GM12873 (cell line): ENCODE data around the gene PPP1R16B.

Source experiments
- TF ChIP-seq, protein P1 (sequence below): IDR thresholded peaks from 2 replicates; pipeline ENCODE4 v1.5.1; 2012; ENCODE audit warnings: low read depth, mild to moderate bottlenecking, moderate library complexity, low read length, control low read depth; ENCODE audit not compliant: insufficient read depth; ENCODE audit errors: missing control alignments

The PPP1R16B gene

GRCh38 chr20:38968090-38968489, 162.6 kb downstream of the PPP1R16B start:
- TF ChIP-seq, protein P1, sequence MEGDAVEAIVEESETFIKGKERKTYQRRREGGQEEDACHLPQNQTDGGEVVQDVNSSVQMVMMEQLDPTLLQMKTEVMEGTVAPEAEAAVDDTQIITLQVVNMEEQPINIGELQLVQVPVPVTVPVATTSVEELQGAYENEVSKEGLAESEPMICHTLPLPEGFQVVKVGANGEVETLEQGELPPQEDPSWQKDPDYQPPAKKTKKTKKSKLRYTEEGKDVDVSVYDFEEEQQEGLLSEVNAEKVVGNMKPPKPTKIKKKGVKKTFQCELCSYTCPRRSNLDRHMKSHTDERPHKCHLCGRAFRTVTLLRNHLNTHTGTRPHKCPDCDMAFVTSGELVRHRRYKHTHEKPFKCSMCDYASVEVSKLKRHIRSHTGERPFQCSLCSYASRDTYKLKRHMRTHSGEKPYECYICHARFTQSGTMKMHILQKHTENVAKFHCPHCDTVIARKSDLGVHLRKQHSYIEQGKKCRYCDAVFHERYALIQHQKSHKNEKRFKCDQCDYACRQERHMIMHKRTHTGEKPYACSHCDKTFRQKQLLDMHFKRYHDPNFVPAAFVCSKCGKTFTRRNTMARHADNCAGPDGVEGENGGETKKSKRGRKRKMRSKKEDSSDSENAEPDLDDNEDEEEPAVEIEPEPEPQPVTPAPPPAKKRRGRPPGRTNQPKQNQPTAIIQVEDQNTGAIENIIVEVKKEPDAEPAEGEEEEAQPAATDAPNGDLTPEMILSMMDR, result no peak

DNA sequence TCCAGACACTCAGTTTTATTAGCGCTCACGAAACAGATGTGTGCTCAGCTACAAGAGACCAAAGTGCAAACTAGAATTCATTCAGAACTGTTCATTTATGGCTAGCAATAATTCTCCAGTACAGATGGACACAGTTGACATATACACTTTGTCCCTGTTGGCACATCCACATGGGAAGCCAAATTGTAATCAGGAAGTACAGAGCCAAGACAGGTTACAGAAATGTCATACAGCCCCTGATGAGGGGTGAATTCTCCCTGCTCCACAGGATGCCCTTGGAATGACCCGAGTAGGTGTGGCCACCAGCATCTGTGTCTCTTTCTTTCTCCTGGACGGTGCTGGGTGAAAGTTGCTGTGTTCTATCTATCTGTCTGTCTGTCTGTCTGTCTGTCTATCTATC, 164.2 kb downstream of the PPP1R16B start:
- TF ChIP-seq, protein P1, result no peak

- TF ChIP-seq, protein P1, result no peak
These were observed 164.8 kb downstream of the PPP1R16B start for GRCh38 chr20:38970302-38970701.
